H9 (cell line): ENCODE results near the gene MRPL20. TPM values are rescaled to one million over a fixed set of nuclear protein-coding genes. Genes with fewer than 3 reads are reported as not detected.

ENCODE experiments used
- DNase-seq: peaks from one replicate; pipeline ENCODE4 v3.0.0-alpha.2; 2017
- H2AFZ ChIP-seq: one replicate; pipeline ENCODE4 v1.6.1; 2013; ENCODE audit warnings: mild to moderate bottlenecking, low read length, control low read depth, moderate library complexity
- H2AK5ac ChIP-seq: 2 replicates; pipeline ENCODE4 v1.6.1; 2013; ENCODE audit warnings: low read length, control low read depth, mixed read lengths; ENCODE audit not compliant: insufficient read length
- H2BK120ac ChIP-seq: one replicate; pipeline ENCODE4 v1.6.1; 2013; ENCODE audit warnings: low read depth, mild to moderate bottlenecking, low read length, control low read depth, inconsistent platforms; ENCODE audit not compliant: poor library complexity, severe bottlenecking
- H2BK12ac ChIP-seq: 2 replicates; pipeline ENCODE4 v1.6.1; 2013; ENCODE audit warnings: low read length, control low read depth, mixed read lengths, low read depth; ENCODE audit not compliant: insufficient read length
- H2BK15ac ChIP-seq: 2 replicates; pipeline ENCODE4 v1.6.1; 2013; ENCODE audit warnings: low read depth, low read length, control low read depth
- H2BK20ac ChIP-seq: one replicate; pipeline ENCODE4 v1.6.1; 2013; ENCODE audit warnings: low read depth, mild to moderate bottlenecking, low read length, control low read depth, inconsistent platforms; ENCODE audit not compliant: poor library complexity, severe bottlenecking
- H2BK5ac ChIP-seq: 2 replicates; pipeline ENCODE4 v1.6.1; 2013; ENCODE audit warnings: low read length, control low read depth, mixed read lengths; ENCODE audit not compliant: insufficient read length
- H3K14ac ChIP-seq: 2 replicates; pipeline ENCODE4 v1.6.1; 2013; ENCODE audit warnings: low read length, control low read depth; ENCODE audit not compliant: insufficient read depth
- H3K18ac ChIP-seq: 2 replicates; pipeline ENCODE4 v1.6.1; 2013; ENCODE audit warnings: low read depth, mild to moderate bottlenecking, mixed read lengths, low read length, control low read depth; ENCODE audit not compliant: insufficient read length
- H3K23ac ChIP-seq: 2 replicates; pipeline ENCODE4 v1.6.1; 2013; ENCODE audit warnings: low read length, control low read depth, mixed read lengths, low read depth; ENCODE audit not compliant: insufficient read length
- H3K23me2 ChIP-seq: 2 replicates; pipeline ENCODE4 v1.6.1; 2013; ENCODE audit warnings: low read depth, mild to moderate bottlenecking, mixed read lengths, low read length, control low read depth; ENCODE audit not compliant: insufficient read length, poor library complexity, severe bottlenecking
- H3K27ac ChIP-seq: 2 replicates; pipeline ENCODE4 v1.5.1; 2013; ENCODE audit warnings: low read length, control low read depth, mixed read lengths, low read depth; ENCODE audit not compliant: insufficient read length
- H3K27me3 ChIP-seq: 2 replicates; pipeline ENCODE4 v1.6.1; 2013; ENCODE audit warnings: low read length, control low read depth, inconsistent platforms; ENCODE audit not compliant: insufficient read depth
- H3K4ac ChIP-seq: 2 replicates; pipeline ENCODE4 v1.6.1; 2013; ENCODE audit warnings: low read depth, mild to moderate bottlenecking, control low read depth, inconsistent platforms, low read length, moderate library complexity
- H3K4me1 ChIP-seq: 2 replicates; pipeline ENCODE4 v1.6.1; 2013; ENCODE audit warnings: low read length, control low read depth, inconsistent platforms; ENCODE audit not compliant: insufficient read depth
- H3K4me2 ChIP-seq: 2 replicates; pipeline ENCODE4 v1.6.1; 2013; ENCODE audit warnings: low read length, control low read depth, mixed read lengths; ENCODE audit not compliant: insufficient read length, insufficient read depth
- H3K56ac ChIP-seq: 2 replicates; pipeline ENCODE4 v1.6.1; 2013; ENCODE audit warnings: low read depth, mild to moderate bottlenecking, mixed read lengths, low read length, control low read depth; ENCODE audit not compliant: insufficient read length
- H3K79me1 ChIP-seq: 2 replicates; pipeline ENCODE4 v1.6.1; 2013; ENCODE audit warnings: low read depth, mild to moderate bottlenecking, moderate library complexity, low read length, control low read depth, inconsistent platforms; ENCODE audit not compliant: insufficient read depth, poor library complexity, severe bottlenecking
- H3K79me2 ChIP-seq: 2 replicates; pipeline ENCODE4 v1.6.1; 2013; ENCODE audit warnings: low read length, control low read depth, inconsistent platforms; ENCODE audit not compliant: insufficient read depth
- H3K9ac ChIP-seq: 2 replicates; pipeline ENCODE4 v1.6.1; 2013; ENCODE audit warnings: low read length, control low read depth, mixed read lengths; ENCODE audit not compliant: insufficient read length; ENCODE audit errors: extremely low read depth
- H3K9me3 ChIP-seq: one replicate; pipeline ENCODE4 v1.6.1; 2013; ENCODE audit warnings: low read depth, low read length, inconsistent platforms; ENCODE audit not compliant: control insufficient read depth
- H3T11ph ChIP-seq: one replicate; pipeline ENCODE4 v1.6.1; 2013; ENCODE audit warnings: mild to moderate bottlenecking, low read length, control low read depth, inconsistent platforms
- H4K20me1 ChIP-seq: one replicate; pipeline ENCODE4 v1.6.1; 2013; ENCODE audit not compliant: control insufficient read depth, insufficient read length, insufficient read depth
- H4K5ac ChIP-seq: 2 replicates; pipeline ENCODE4 v1.6.1; 2013; ENCODE audit warnings: low read depth, mild to moderate bottlenecking, mixed read lengths, low read length, control low read depth; ENCODE audit not compliant: insufficient read length
- H4K8ac ChIP-seq: replicated peaks from 2 replicates; pipeline ENCODE4 v1.6.1; 2013; ENCODE audit warnings: low read length, control low read depth, mixed read lengths, low read depth; ENCODE audit not compliant: insufficient read length
- H4K91ac ChIP-seq: 2 replicates; pipeline ENCODE4 v1.6.1; 2013; ENCODE audit warnings: low read depth, mild to moderate bottlenecking, moderate library complexity, mixed read lengths, low read length, control low read depth; ENCODE audit not compliant: insufficient read length
- H3K27ac Mint-ChIP-seq, 3 experiments: 2 replicates in 2 of 3; 3 replicates in 1 of 3; pipeline ENCODE4 v1.8.0; 2020 to 2021; ENCODE audit warnings: mixed read lengths in 3 of 3, mild to moderate bottlenecking in 1 of 3, moderate library complexity in 1 of 3
- H3K27me3 Mint-ChIP-seq: 2 replicates; pipeline ENCODE4 v1.8.0; 2021; ENCODE audit warnings: low read depth, mild to moderate bottlenecking, moderate library complexity, mixed read lengths
- H3K36me3 Mint-ChIP-seq, 3 experiments: 2 replicates in 2 of 3; 3 replicates in 1 of 3; pipeline ENCODE4 v1.8.0; 2020 to 2021; ENCODE audit warnings: low read depth in 3 of 3, mixed read lengths in 3 of 3; ENCODE audit not compliant: insufficient read depth in 1 of 3
- H3K4me1 Mint-ChIP-seq, 2 experiments: 2 replicates each; pipeline ENCODE4 v1.8.0; 2020; ENCODE audit warnings: mixed read lengths in 2 of 2
- H3K4me3 Mint-ChIP-seq, 2 experiments: 2 replicates in 1 of 2; 3 replicates in 1 of 2; pipeline ENCODE4 v1.8.0; 2020 to 2021; ENCODE audit warnings: mild to moderate bottlenecking in 2 of 2, mixed read lengths in 2 of 2, moderate library complexity in 1 of 2
- H3K9me3 Mint-ChIP-seq, 2 experiments: 2 replicates in 1 of 2; 3 replicates in 1 of 2; pipeline ENCODE4 v1.8.0; 2020; ENCODE audit warnings: mild to moderate bottlenecking in 2 of 2, mixed read lengths in 2 of 2, moderate library complexity in 1 of 2
- CTCF ChIP-seq: fragments of 200-600 bp; sonication (generic); conservative IDR thresholded peaks from 3 replicates; pipeline ENCODE4 v1.8.0; 2021; ENCODE audit warnings: antibody characterized with exemption, mild to moderate bottlenecking
- WGBS: extraction: QIAGEN DNeasy Blood & Tissue Kit; methylation state at CpG from one replicate; pipeline ENCODE4 v1.1.7; 2013; ENCODE audit warnings: missing lambda C conversion rate, low lambda C conversion rate, mixed read lengths; ENCODE audit not compliant: insufficient read length; ENCODE audit errors: extremely low coverage; 5-methylcytosine and 5-hydroxymethylcytosine counted together
- total RNA-seq: library from RNA; stranded (reverse); gene quantifications from 2 replicates; pipeline ENCODE4 v1.2.1, GENCODE V29; 2021

The MRPL20 gene
- total RNA-seq, 1 experiment from 2014 or later, result 162 TPM

GRCh38 chr1:1356166-1356795 is 50.8 kb downstream of the MRPL20 start:
- Histone ChIP-seq H4K5ac (no peak overlapping the region), H4K91ac (no peak overlapping the region), H2BK15ac (no peak overlapping the region), H2BK20ac (no peak overlapping the region), H4K8ac (no peak overlapping the region), H3K27ac (no peak overlapping the region), H4K20me1 (no peaks in the 10 kb centered on the region), H3K23ac (no peak overlapping the region), H3K27me3 (peaks cover 4% of the 10 kb centered on the region; the same call in 1 of the 2 replicates), H3K4ac (no peak overlapping the region), H3K9me3 (no peaks in the 10 kb centered on the region), H3K79me1 (no peaks in the 10 kb centered on the region), H3K14ac (no peak overlapping the region), H3K79me2 (no peaks in the 10 kb centered on the region), H2AFZ (no peak overlapping the region), H3K56ac (no peak overlapping the region), H2BK5ac (no peak overlapping the region), H3K9ac (no peak overlapping the region), H2BK12ac (no peak overlapping the region), H3K4me2 (no peak overlapping the region), H3K4me1 (peaks cover 2% of the 10 kb centered on the region; the same call in 1 of the 2 replicates), H3T11ph (no peak overlapping the region), H2BK120ac (no peak overlapping the region), H3K18ac (no peak overlapping the region), H2AK5ac (no peak overlapping the region), H3K23me2 (peaks cover 7% of the 10 kb centered on the region)
- TF ChIP-seq CTCF, result no peak
- Mint-ChIP-seq H3K27me3 (peaks cover 43% of the 10 kb centered on the region), H3K36me3 (peaks cover 0 to 8% (median 2%) of the 10 kb centered on the region in 3 experiments; a peak in 1 of 7 replicates), H3K9me3 (no peaks in the 10 kb centered on the region; a peak in 2 of 5 replicates), H3K4me1 (peaks cover 33 to 58% of the 10 kb centered on the region in 2 experiments), H3K4me3 (no peak overlapping the region), H3K27ac (no peak overlapping the region)
- no CpG with 5 or more reads among the region's 8 CpGs for WGBS
- DNase-seq, result no peak
